ENCODE data around the gene ADK.

Gene ADK

GRCh38 chr10:74637685-74638084, 486.7 kb downstream of the ADK start:
- no peak for DNase-seq

DNA sequence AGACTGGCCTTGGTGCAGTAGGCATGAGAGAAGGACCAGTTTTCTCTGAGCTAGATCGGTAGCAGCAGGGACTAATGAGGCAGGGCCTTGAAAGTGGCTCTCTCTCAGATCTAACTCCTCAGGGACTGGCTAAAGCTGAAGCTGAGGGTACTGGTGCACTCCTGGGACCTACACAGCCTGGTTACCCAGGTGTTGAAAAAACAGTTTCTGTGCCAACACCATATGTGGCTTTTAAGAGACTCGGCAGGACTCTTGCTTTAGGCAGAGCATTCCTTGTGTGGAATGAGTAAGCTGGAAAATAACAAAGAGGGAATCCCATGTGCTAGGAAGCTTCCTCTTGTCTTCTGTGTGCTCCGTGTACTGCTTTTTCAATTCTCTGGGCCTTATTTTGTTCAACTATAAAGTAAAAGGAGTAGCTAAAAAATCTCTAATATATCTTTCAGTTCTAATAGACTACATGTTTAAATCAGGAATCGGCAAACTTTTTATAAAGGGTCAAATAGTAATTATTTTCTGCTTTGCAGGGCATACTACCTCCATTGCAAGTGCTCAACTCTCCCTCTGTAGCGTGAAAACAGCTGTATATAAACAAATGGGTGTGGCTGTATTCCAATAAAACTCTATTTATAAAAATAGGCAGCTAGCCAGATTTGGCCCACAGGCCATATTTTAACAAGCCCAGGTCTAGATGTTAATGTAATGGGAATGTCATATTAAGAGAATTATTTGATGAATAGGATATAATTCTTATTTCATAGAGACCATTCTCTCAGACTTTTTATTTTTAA, 489.3 kb downstream of the ADK start:
- DNase-seq = no peak

- DNase-seq = no peak
These were observed 490.6 kb downstream of the ADK start for GRCh38 chr10:74641659-74642058.

GRCh38 chr10:74642901-74643595, 492.0 kb downstream of the ADK start:
- no peak for DNase-seq

- no peak for DNase-seq
These were observed 492.6 kb downstream of the ADK start for GRCh38 chr10:74643596-74643975.

- DNase-seq = no peak
These were observed 493.7 kb downstream of the ADK start for GRCh38 chr10:74644738-74645137.

GRCh38 chr10:74645692-74646091, 494.7 kb downstream of the ADK start:
- DNase-seq = no peak

DNA sequence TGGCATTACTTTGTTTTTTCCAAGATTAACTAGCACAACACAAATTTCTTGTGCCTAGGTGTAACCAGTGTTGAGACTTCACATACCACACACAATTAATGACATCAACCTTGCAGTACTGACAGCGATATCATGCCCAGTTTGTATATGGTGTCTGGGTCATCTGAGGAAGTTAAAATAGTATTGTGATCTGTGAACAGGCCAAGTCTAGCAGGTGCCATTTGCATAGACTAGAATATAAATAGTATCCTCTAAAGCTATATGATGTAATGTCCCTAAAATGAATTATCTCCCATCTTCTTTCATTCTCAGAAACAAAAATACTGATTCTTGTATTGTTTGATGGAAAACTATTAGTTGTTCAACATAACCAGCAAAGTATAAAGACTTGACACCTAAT, 499.6 kb downstream of the ADK start:
- DNase-seq = no peak

GRCh38 chr10:74651565-74651964, 500.5 kb downstream of the ADK start:
- no peak for DNase-seq

DNA sequence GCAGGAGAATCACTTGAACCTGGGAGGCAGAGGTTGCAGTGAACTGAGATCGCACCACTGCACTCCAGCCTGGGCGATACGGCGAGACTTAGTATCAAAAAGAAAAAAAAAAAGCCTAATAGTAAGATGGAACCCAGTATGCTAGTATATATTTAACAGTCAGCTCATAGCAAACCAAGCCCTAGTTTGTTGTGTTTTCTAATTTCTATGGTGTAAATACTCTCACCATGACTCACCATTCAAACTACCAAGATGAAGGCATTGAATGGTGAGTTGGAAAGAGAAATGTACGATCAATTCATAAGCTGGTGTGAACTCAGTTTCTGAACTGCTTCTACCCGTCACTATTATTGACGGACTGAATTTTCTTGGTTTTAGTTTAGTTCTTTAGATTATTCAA, 501.6 kb downstream of the ADK start:
- no peak for DNase-seq

- no peak for DNase-seq
These were observed 507.5 kb downstream of the ADK start for GRCh38 chr10:74658511-74658910.

- no peak for DNase-seq
These were observed 511.6 kb downstream of the ADK start for GRCh38 chr10:74662635-74663034.

- no peak for DNase-seq
These were observed 518.2 kb downstream of the ADK start for GRCh38 chr10:74669210-74669609.

- DNase-seq = no peak
These were observed 520.7 kb downstream of the ADK start for GRCh38 chr10:74671716-74672115.

- no peak for DNase-seq
These were observed 521.6 kb downstream of the ADK start for GRCh38 chr10:74672430-74673165.

- no peak for DNase-seq
These were observed 523.9 kb downstream of the ADK start for GRCh38 chr10:74674927-74675326.

GRCh38 chr10:74675484-74675883, 524.5 kb downstream of the ADK start:
- no peak for DNase-seq

DNA sequence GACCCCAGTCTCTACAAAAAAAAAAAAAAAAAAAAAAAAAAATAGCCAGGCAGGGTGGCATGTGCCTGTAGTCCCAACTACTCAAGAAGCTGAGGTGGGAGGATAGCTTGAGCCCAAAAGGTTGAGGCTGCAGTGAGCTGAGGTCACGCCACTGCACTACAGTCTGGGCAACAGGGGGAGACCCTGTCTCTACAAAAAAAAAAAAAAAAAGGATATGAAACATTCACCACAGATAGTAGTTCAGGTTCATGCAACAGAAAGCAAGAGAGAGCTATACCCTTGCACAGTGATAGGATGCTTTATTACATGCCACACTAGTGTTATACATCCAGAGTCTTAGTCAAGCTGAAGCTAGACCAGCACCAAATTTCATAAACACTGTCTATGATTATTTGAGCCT, 526.9 kb downstream of the ADK start:
- no peak for DNase-seq

- DNase-seq = no peak
These were observed 531.1 kb downstream of the ADK start for GRCh38 chr10:74681917-74682627.

DNA sequence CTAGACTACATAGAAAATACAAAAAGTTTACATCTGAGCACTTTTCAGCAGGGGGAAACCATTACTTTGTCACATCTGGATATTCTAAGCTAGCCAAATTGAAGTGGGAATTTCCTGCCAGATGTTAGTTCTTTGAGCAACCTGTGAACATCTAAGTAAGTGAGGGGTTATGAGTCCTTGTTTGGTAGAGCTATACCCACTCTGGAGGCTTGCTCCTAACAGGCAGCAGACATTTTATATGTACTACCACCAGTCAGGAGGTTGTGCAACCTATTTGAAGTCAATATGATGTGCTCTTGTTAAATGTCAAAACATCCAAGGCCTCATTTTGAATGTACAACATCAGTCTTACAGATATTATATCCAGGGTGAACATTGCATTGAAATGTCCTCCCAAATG, 532.0 kb downstream of the ADK start:
- no peak for DNase-seq

DNA sequence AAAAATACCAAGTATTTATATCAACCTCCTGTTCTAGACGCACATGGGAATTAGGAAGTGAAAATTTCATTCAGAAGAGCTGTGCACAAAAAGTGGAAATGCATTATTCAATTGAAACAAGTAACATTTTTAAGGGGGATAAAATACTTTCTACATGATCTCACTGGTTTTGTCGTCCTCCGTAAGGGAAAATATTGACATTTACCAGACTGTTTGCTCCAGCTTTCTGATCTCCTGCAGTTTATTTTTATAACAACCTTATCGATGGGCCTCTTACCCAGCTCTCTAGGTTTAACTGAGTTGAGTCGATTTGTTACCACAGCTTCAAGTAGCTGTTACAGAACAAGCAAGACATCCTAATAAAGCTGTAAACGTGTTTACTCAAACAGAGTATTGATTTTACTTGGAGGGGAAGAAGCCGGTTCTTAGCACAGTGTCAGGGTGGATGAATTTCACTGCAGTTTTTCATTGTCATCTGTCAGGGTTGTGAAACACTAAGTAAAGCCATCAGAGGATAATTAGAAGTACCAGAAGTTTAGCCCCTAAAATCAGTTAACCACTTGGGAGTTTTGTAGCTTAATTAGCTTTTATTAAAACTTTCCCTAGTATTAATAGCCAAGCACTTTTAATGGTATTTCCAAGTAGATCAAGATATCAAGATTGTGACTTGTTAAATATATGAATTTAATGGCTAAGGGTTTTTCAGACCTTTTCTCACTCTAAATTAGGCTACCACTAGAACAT, 532.8 kb downstream of the ADK start:
- no peak for DNase-seq

- DNase-seq = no peak
These were observed 533.4 kb downstream of the ADK start for GRCh38 chr10:74684462-74684861.

GRCh38 chr10:74685564-74685963, 534.5 kb downstream of the ADK start:
- DNase-seq = no peak
